Neural cell (in vitro differentiated cells): ENCODE data around the gene SERPINA6. TPM values are rescaled to one million over a fixed set of nuclear protein-coding genes. Genes with fewer than 3 reads are reported as not detected.

Source experiments
- H2AFZ ChIP-seq: fragments of 200-600, 300-800 bp; sonication (generic), shearing (Covaris generic); 2 replicates; pipeline ENCODE4 v1.6.0; 2014; ENCODE audit warnings: low read depth, mild to moderate bottlenecking, antibody characterized with exemption, low read length, moderate library complexity
- H3F3A ChIP-seq: fragments of 200-600 bp; shearing (Covaris generic); 2 replicates; pipeline ENCODE4 v1.6.1; 2016; ENCODE audit warnings: mild to moderate bottlenecking, moderate library complexity, mixed read lengths, antibody characterized with exemption, low read length; ENCODE audit not compliant: insufficient read depth, poor library complexity, severe bottlenecking
- H3K27ac ChIP-seq: fragments of 200-600, 300-800 bp; sonication (generic), shearing (Covaris generic); 2 replicates; pipeline ENCODE4 v1.5.1; 2014; ENCODE audit warnings: mild to moderate bottlenecking, low read length, moderate library complexity
- H3K27me3 ChIP-seq: fragments of 300-800, 200-600 bp; sonication (generic), shearing (Covaris generic); 2 replicates; pipeline ENCODE4 v1.6.0; 2014; ENCODE audit warnings: mild to moderate bottlenecking, low read depth, low read length, moderate library complexity; ENCODE audit not compliant: insufficient read depth
- H3K36me3 ChIP-seq: fragments of 300-800, 200-600 bp; sonication (generic), shearing (Covaris generic); 2 replicates; pipeline ENCODE4 v1.5.1; 2014; ENCODE audit warnings: mild to moderate bottlenecking, antibody characterized with exemption, low read length, moderate library complexity; ENCODE audit not compliant: insufficient read depth
- H3K4me2 ChIP-seq: fragments of 300-800, 200-600 bp; sonication (generic), shearing (Covaris generic); 2 replicates; pipeline ENCODE4 v1.6.0; 2014; ENCODE audit warnings: mild to moderate bottlenecking, low read length
- H3K4me3 ChIP-seq: fragments of 300-800, 200-600 bp; sonication (generic), shearing (Covaris generic); 2 replicates; pipeline ENCODE4 v1.5.1; 2014; ENCODE audit warnings: mild to moderate bottlenecking, low read length, moderate library complexity
- H3K79me2 ChIP-seq: fragments of 200-600 bp; shearing (Covaris generic); replicated peaks from 2 replicates; pipeline ENCODE4 v1.6.0; 2014; ENCODE audit warnings: mild to moderate bottlenecking, low read length, moderate library complexity; ENCODE audit not compliant: insufficient read depth
- H3K9ac ChIP-seq: fragments of 300-800, 200-600 bp; sonication (generic), shearing (Covaris generic); 2 replicates; pipeline ENCODE4 v1.6.1; 2016; ENCODE audit warnings: mild to moderate bottlenecking, low read length, mixed read lengths
- H3K9me2 ChIP-seq: fragments of 200-600 bp; shearing (Covaris generic); 2 replicates; pipeline ENCODE4 v1.6.1; 2016; ENCODE audit warnings: mild to moderate bottlenecking, low read length, mixed read lengths; ENCODE audit not compliant: insufficient read depth
- H3K9me3 ChIP-seq: fragments of 200-600, 300-800 bp; sonication (generic), shearing (Covaris generic); 2 replicates; pipeline ENCODE4 v1.6.1; 2016; ENCODE audit warnings: mild to moderate bottlenecking, mixed run types, low read length, moderate library complexity, mixed read lengths
- H4K20me1 ChIP-seq: fragments of 200-600 bp; shearing (Covaris generic); 2 replicates; pipeline ENCODE4 v1.6.1; 2016; ENCODE audit warnings: mild to moderate bottlenecking, mixed run types; ENCODE audit not compliant: insufficient read depth
- CTCF ChIP-seq: fragments of 450-650 bp; IDR thresholded peaks from 2 replicates; pipeline ENCODE4 v1.5.1; 2014; ENCODE audit warnings: antibody characterized with exemption, mild to moderate bottlenecking, moderate library complexity; ENCODE audit not compliant: poor library complexity, severe bottlenecking
- EP300 ChIP-seq: fragments of 450-650 bp; conservative IDR thresholded peaks from 2 replicates; pipeline ENCODE4 v1.6.1; 2014; ENCODE audit warnings: antibody characterized with exemption, mild to moderate bottlenecking, moderate library complexity; ENCODE audit not compliant: poor library complexity, severe bottlenecking
- EZH2 ChIP-seq: fragments of 200-600, 300-800 bp; shearing (Covaris generic), sonication (generic); IDR thresholded peaks from 2 replicates; pipeline ENCODE4 v1.6.1; 2014; ENCODE audit warnings: antibody characterized with exemption, low read length, borderline replicate concordance, mild to moderate bottlenecking; ENCODE audit not compliant: insufficient read depth, poor library complexity, severe bottlenecking
- MXI1 ChIP-seq: fragments of 450-650 bp; conservative IDR thresholded peaks from 2 replicates; pipeline ENCODE4 v1.6.1; 2014; ENCODE audit warnings: antibody characterized with exemption, mild to moderate bottlenecking; ENCODE audit not compliant: poor library complexity, severe bottlenecking
- POLR2AphosphoS5 ChIP-seq: IDR thresholded peaks from 2 replicates; pipeline ENCODE4 v1.6.1; 2012
- RAD21 ChIP-seq: fragments of 450-650 bp; conservative IDR thresholded peaks from 2 replicates; pipeline ENCODE4 v1.6.1; 2014; ENCODE audit warnings: antibody characterized with exemption, mild to moderate bottlenecking, moderate library complexity
- REST ChIP-seq: IDR thresholded peaks from 2 replicates; pipeline ENCODE4 v1.6.1; 2012; ENCODE audit warnings: borderline replicate concordance
- SMC3 ChIP-seq: fragments of 450-650 bp; conservative IDR thresholded peaks from 2 replicates; pipeline ENCODE4 v1.6.1; 2014; ENCODE audit warnings: antibody characterized with exemption, mild to moderate bottlenecking, moderate library complexity; ENCODE audit not compliant: poor library complexity
- TAF1 ChIP-seq: IDR thresholded peaks from 2 replicates; pipeline ENCODE4 v1.6.1; 2012; ENCODE audit warnings: low read depth
- polyA plus RNA-seq: library from polyadenylated mRNA; depleted of rRNA; stranded (reverse); fragments of >200 nt; gene quantifications from 2 replicates; pipeline ENCODE4 v1.2.3, GENCODE V29; 2014

The SERPINA6 gene
- polyA plus RNA-seq, 1 donor from 2014 or later = not detected

- H3K79me2 ChIP-seq = no peaks in the 10 kb centered on the region
- H3K27me3 ChIP-seq = no peaks in the 10 kb centered on the region
- no peaks in the 10 kb centered on the region for H3F3A ChIP-seq
- H3K27ac ChIP-seq = no peak overlapping the region
- H3K4me2 ChIP-seq = no peak overlapping the region
- no peak for TF ChIP-seq REST
- TF ChIP-seq SMC3 = no peak
- no peak for TF ChIP-seq MXI1
- no peak for TF ChIP-seq TAF1
- no peak for TF ChIP-seq CTCF
- TF ChIP-seq POLR2AphosphoS5 = no peak
- no peak for TF ChIP-seq EZH2
- TF ChIP-seq RAD21 = no peak
- no peak for TF ChIP-seq EP300
- no peak overlapping the region for H2AFZ ChIP-seq
- no peaks in the 10 kb centered on the region for H3K36me3 ChIP-seq
- H4K20me1 ChIP-seq = no peaks in the 10 kb centered on the region
- H3K9me2 ChIP-seq = no peaks in the 10 kb centered on the region
- no peak overlapping the region for H3K4me3 ChIP-seq
- H3K9ac ChIP-seq = no peak overlapping the region
- peaks cover 6% of the 10 kb centered on the region for H3K9me3 ChIP-seq
Measured at GRCh38 chr14:94349276-94349675, 26.1 kb upstream of the SERPINA6 start.

GRCh38 chr14:94348836-94349235 is 25.7 kb upstream of the SERPINA6 start:
- Histone ChIP-seq H3K9ac (no peak overlapping the region), H3K9me2 (no peaks in the 10 kb centered on the region), H3K27ac (no peak overlapping the region), H3K27me3 (no peaks in the 10 kb centered on the region), H3K9me3 (peaks cover 6% of the 10 kb centered on the region), H4K20me1 (no peaks in the 10 kb centered on the region), H2AFZ (no peak overlapping the region), H3K4me2 (no peak overlapping the region), H3K36me3 (no peaks in the 10 kb centered on the region), H3K79me2 (no peaks in the 10 kb centered on the region), H3K4me3 (no peak overlapping the region), H3F3A (no peaks in the 10 kb centered on the region)
- TF ChIP-seq TAF1 (no peak), EZH2 (no peak), POLR2AphosphoS5 (no peak)

- Histone ChIP-seq H3F3A (no peaks in the 10 kb centered on the region), H3K27ac (no peak overlapping the region), H3K9me3 (no peaks in the 10 kb centered on the region), H3K9me2 (no peaks in the 10 kb centered on the region), H3K27me3 (no peaks in the 10 kb centered on the region), H3K79me2 (no peaks in the 10 kb centered on the region), H3K4me2 (no peak overlapping the region), H4K20me1 (no peaks in the 10 kb centered on the region), H3K9ac (no peak overlapping the region), H3K4me3 (no peak overlapping the region), H2AFZ (no peak overlapping the region), H3K36me3 (no peaks in the 10 kb centered on the region)
- TF ChIP-seq POLR2AphosphoS5 (no peak), EP300 (no peak), CTCF (no peak), MXI1 (no peak), REST (no peak), RAD21 (no peak), TAF1 (no peak), SMC3 (no peak), EZH2 (no peak)
Measured at GRCh38 chr14:94346841-94347240, 23.7 kb upstream of the SERPINA6 start.
